AG09319 (cell line): ENCODE measurements around the gene LUM.

Source experiments
- DNase-seq: peaks from one replicate; pipeline ENCODE4 v3.0.0-alpha.2; 2010; ENCODE audit warnings: low read depth; ENCODE audit errors: extremely low read depth
- CTCF ChIP-seq: IDR thresholded peaks from 2 replicates; pipeline ENCODE4 v1.5.1; 2011; ENCODE audit warnings: low read depth, mild to moderate bottlenecking, inconsistent platforms, low read length, moderate library complexity

The LUM gene

DNA sequence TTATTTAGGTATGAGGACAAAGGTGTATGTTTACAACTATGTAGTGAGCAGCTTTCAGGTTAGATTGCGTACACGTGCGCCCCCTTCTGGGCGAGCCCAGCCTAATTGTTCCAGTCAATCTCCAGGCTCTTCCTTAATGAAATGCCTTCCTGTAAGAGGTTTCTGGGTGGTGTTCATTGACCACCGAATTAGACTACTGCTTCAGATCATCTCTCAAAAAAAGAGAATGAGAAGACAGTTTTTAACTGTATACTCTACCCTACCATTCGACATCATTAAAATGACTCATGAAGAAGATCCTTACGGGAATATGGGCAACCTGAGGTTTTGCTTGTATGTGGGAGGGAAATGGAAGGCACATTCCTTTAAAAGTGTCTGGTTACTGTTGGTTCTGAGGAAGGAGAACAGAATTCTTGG is 2.1 kb downstream of the LUM start:
- TF ChIP-seq CTCF: peak; percentile 71
- no peak for DNase-seq

- DNase-seq: no peak
- TF ChIP-seq CTCF: no peak
Measured at GRCh38 chr12:91108196-91108755, 3.0 kb downstream of the LUM start.

DNA sequence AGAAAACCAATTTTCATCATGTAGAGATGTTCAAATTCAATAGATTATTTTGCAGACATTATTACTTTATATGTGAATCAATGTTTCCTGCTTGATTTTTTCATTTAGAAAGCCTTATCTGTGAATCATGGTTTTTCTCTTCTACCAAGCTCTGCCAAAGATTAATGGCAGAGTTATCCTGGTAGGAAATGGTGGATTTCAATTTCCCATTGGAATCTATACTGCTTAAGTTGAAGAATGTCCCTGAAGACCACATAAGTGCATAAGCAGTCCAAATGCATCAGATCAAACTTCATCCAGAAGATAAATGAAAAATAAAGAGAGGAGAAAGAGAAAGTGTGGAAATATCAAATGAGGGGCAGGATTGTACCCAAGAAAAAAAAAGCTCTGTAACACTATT is 5.0 kb downstream of the LUM start:
- no peak for DNase-seq
- TF ChIP-seq CTCF: no peak

DNA sequence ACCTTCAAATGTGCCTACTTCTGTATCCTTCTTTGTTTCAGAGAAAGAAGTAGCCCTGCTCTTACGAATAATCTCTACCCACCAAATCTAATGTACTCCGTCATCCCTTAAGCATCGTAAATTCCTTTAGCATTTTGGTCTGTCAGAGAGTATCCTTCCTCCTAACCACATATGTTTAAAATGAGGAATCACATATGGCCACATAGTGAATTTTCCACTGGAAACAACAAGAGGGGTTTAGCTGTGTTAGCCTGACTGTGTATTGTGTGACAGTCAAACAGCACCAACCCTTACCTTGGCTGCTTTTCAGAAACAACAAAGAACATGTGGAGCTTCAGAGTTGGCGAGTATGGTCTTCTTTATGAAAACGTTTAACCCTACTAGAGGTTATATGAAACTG is 5.5 kb downstream of the LUM start:
- TF ChIP-seq CTCF: no peak
- DNase-seq: no peak

DNA sequence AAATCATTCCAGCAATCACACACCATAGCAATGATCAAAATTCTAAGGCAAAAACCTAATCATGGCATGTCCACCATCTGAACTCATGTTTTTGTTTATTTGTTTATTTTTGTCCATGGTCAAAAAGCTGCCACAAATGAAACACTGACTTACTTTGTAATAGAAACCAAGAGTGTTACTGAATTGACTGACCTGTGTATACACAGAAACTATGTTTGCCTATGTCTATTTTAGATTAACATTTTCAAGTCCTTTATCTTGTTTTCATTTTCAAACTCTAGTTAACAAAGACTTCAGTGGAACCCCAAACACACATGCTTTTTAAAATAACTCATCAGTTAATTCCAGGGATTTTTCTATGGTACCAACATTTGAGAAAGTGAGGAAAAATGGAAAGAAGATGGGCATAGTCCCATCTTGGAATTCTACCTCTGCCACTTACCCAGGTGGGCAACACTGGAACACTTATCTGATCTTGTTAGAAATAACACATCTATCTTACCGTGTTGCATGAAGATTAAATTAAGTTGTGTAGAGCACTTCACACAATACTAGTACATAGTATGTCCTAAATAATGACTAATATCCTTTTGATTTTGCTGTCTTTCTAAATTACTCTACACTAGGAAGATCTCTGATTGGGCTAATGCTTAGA is 6.4 kb downstream of the LUM start:
- no peak for TF ChIP-seq CTCF
- DNase-seq: no peak

GRCh38 chr12:91103624-91104023 is 7.7 kb downstream of the LUM start:
- DNase-seq: no peak
- no peak for TF ChIP-seq CTCF

- no peak for TF ChIP-seq CTCF
- DNase-seq: no peak
Measured at GRCh38 chr12:91103101-91103500, 8.2 kb downstream of the LUM start.
